HG03025 (cell line): ENCODE data around the gene CASP5.
"Not testable (repeated sequence)": the region's sequence is repeated elsewhere in the genome, so short reads cannot be mapped to it uniquely, and the experiment has no call there.

Source experiments
- ATAC-seq: cut with Tn5 transposase; IDR thresholded peaks from one replicate; pipeline ENCODE4 v1.9.1; 2021; ENCODE audit warnings: mild to moderate bottlenecking, moderate library complexity; ENCODE audit not compliant: unreplicated experiment, low FRiP score

Gene CASP5

DNA sequence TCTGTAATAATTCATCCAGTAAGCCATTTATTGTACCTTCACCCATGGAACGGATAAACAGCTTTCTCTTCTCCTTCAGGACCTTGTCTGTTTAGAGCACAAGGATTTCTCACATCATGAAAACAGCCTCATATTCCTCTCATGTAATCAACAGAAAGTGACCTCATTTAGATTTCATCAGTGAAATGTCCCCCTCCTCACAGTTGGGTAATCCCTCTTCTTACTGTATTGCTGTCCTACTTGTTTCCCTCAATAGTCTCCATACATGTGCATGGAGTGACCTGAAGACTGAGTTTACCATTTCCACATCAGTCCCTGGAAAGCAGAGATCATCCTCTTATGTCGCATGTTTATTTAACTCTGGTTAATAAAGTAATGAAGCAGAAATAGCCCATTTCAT lies 11.4 kb upstream of the CASP5 start:
- not testable (repeated sequence) for ATAC-seq

DNA sequence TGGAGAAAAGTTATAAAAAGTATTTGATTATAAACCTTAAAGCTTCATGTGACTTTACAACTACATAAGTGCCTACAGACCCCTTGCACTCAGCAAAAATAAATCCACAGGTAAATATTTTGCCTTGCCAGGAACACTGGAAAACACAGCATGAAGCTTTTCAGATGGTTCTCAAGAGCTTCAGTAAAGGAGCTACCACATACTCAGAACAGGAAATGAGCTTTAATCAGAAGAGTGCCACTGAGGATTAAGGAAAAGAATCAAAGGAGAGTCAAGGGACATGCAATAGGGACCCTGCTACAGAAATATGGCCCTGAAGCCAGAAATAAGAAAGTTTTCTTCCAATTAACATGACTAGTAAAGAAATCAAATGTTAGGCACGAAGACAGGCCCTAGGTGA lies 10.8 kb upstream of the CASP5 start:
- no peak for ATAC-seq

DNA sequence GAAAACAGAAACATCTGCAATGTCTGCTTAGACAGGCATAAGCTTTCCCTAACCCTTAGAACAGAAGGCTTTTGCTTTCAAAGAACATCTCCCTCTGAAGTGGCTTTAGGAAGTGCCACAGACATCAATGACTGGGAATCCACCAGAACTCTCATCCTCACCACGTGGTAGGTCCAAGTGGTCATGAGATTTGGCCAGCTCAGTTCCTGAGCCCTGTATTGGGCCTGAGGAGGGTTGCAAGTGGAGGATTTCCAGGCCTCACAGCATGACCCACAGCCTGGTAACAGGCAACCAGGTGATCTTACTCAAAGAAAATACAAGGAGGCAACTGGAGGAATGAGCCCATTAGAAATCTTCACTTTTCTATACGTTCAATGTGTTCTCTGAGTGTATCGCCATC lies 10.4 kb upstream of the CASP5 start:
- no peak for ATAC-seq

DNA sequence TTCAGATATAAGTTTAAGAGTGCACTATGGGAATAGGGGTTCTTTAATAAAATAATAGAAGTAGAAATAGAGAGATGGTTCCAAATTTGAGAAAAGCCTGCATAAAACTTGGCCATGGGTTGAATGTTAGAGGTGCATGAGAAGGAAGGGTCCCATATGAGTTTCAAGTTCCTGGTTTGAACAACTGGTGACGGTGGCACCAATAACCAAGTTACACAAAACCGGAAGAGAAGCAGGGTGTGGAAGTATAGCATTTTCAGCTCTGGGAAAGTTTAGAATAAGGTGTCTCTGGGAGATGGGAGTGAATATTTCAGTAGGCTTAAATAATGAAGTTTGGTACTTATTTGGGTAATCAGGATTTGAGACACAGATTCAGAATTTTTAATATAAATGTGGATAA lies 9.5 kb upstream of the CASP5 start:
- no peak for ATAC-seq

DNA sequence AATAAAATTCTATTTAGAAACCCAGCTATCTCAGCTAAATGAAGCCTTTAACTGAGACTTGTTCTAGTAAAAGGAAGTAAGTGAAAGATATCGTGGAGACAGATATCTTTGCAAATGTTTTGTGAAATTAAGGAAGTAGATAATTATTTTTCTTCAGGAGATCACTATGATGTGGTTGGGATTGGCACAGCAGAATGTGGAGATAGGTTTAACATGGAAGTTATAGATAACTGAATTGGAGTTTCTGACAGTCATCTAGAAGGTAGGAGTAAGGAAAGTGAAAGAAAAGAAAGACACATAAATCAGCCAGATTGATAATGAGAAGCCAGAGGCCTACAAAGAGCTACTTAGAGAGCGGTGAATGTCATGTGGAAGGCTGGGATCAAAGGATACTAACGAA lies 4.7 kb upstream of the CASP5 start:
- no peak for ATAC-seq

DNA sequence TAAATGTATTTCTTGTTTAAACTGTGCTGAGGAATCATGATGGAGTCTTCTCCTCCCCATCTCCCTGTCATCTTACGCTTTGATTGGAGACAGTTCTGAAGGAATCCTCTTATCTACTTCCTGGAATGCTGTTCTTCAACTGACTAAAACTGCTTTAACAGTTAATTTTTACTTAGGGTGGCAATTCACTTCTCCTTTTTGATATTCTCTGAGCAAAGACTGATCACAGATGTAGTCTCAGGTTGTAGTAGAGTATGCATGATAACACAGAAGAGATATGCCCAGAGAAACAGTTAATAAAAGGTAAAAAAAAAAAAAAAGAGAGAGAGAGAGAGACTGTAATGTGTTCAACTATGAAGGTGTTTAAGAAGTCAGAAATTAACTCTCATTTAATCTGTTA lies 1.4 kb upstream of the CASP5 start:
- no peak for ATAC-seq

DNA sequence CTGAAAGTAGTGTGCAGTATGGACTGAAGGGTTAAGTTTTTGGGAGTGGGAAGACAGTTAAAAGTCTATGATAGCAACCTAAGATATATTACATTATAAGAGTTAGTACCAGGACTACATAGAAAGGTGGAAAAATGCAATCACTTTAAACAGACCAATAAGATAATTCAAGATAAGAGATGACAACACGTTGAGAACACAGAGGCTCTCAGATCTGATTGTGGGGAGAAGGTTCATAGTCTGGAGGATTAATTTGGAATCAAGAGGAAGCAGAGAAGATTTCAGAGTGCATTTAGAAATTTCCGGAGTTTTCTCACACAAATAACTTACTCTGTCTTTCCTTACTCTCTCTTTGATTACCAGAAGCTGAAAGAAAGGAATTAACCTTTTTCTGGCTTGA lies 441 bp downstream of the CASP5 start:
- no peak for ATAC-seq

DNA sequence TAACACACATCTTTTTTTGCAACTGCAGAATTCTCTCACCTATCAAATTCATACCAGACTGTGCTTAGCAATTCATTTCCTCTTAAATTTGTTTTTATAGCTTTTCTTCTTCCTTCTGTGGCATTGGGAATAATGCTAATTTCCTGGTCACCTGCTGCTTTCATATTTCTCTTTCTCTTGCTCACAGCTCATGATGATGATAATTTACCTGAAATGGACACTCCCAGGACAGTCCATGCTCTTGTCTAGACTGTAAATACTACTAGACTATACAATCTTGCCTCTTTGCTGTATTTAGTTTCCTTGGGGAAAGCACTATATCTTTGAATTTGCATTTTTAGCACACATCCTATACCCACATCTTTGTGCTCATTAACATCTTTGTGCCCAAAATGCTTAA lies 15.5 kb downstream of the CASP5 start:
- no peak for ATAC-seq

DNA sequence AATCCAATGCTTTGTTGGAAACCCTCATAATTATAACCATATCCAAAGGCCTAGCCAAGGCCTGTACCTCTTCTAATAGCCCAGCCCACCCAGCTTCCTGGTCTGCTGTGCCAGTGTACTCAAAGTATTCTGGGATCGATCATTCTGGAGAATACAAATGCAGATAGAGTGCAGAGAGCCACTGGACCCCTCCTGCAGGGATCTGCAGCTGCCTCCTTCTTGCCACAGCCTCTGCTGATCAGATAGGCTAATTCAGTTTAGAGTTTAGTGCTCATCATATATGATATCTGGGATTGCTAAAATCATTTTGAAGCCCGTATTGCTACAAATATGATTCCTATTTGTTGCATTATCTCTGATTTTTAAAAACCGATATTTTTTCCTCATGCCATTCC lies 17.5 kb downstream of the CASP5 start:
- ATAC-seq, result no peak

DNA sequence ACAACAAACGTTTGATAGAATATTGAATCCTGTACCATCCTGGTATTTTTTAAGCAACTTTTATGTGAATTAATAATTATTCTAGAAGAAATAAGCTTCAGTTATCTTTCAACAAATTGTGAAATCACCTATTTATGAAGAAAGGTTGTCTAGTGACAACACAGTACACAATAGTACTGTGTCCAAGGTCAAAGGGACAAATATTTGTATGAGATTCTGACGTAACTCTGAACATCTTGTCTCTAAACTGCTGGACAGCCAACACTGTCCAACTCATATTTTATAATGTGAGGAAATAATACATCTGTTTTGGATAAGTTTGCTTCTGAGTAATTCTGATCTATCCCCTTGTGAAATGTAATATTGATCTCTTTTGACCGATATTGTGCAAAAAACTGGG lies 18.9 kb downstream of the CASP5 start:
- ATAC-seq, result no peak

DNA sequence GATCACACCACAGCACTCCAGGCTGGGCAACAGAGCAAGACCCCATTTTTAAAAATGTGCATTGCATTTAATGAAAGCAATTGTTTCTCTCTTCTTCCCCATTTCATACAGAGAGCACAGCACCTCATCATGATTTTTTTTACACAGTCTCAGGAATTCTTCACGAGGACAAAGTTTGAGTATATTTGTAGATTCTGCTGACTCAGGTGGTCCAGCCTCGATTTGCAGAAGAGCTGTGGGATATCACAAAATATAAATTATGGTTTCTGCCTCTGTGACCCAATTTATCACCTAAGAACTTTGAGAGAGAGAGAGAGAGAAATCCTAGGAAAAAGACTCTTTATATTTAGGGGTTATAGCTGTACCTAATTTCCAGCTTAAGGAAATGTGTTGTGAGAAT lies 19.8 kb downstream of the CASP5 start:
- ATAC-seq, result no peak

DNA sequence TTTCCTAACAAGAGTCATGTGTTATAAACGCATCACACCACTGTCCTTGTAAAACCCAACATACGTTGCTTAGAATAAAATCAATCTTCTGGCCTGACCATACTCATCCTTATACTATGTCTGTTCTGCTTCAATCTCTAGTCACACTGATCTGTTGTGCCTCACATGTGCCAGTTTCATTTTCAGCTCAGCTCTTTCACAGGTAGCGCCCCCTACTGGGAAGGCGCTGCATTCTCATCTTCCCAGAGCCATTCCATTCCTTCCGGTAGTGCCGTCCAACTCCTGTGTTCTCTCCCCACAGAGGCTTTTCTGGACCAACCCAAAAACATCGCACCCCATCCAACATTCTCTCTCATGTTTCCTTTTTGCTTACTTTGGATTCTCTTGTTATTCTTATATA lies 22.2 kb downstream of the CASP5 start:
- ATAC-seq, result peak; percentile 93

DNA sequence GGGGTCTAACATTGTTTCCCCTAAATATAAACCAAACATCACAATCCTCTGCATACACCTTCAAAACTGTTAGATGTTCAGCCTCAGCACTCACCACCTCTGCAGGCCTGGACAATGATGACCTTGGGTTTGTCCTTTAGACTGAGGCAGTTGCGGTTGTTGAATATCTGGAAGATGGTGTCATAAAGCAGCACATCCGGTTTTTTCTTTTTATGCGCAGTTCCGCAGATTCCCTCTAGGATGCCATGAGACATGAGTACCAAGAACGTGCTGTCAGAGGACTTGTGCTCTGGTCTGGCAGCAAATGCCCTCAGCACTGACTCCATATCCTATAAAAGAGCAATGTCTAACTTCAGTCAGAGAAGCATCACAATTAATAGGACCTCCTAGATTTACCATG lies 22.8 kb downstream of the CASP5 start:
- no peak for ATAC-seq

DNA sequence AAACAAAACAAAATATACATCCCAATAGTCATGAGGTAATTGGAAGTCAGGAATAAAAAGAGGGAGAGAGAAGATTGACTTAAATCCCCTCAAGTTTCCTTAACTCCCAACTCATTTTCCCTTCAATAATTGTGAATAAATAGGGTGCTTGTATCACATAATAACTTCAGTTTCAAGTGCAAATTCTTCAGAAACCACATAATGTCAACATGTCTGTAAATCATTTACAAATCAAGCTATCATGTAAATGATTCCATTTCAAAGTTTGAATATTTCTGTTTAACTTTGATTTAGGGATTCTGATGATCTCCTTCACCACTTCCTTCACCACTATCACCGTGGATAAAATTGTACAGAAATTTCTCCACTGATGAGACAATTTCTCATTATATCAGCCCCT lies 23.2 kb downstream of the CASP5 start:
- no peak for ATAC-seq

DNA sequence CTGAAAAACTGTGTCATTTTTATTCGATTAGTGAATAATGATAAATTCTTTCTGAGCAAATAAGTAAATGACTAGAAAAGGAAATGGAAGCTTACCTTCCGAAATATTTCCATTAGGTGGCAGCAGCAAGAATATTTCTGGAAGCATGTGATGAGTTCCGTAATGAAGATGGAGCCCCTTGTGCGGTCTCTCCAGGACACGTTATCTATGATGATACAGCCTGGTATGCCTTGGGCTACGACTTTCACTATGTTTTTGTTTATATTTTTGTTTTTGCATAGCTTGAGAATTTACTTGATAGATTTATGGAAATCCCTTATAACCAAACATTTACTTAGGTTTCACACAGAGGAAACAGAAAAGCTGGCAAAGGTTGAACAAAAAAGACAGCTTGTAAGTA lies 25.7 kb downstream of the CASP5 start:
- no peak for ATAC-seq

DNA sequence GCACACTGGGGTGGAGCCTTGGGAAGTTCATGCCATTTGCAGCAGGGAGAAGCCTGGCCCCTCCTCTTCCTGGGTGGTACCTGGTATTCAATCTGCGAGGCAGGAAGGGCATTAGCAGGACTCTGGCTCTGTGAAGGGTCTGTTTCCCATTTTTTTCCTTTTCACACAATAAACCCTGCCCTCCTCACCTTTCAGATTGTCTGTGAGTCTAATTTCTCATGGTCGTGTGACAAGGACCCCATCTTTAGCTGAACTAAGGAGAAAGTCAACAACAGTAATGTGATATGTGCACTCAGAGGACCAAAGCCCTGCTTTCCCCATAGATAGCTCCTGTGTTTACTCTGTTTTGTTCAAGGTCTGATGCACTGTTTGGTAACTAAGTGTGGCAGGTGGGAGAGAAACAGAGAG lies 28.0 kb downstream of the CASP5 start:
- no peak for ATAC-seq

DNA sequence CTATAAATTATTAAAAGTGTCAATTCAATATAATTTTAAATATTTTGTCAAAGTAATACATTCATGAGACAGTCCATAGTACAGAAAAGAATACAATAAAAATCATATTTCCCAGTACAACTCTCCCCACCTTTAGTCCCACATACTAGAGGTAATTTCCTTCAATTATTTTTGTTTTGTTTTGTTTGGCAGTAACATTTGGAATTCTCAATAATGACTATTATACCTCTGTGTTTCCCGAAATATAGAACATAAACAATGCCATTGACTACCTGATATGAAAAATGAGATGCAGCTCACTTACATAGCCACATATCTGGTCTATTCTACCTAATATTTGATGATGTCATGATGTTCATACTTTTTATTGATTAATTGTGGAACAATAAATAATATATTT lies 30.2 kb downstream of the CASP5 start:
- ATAC-seq, result no peak

DNA sequence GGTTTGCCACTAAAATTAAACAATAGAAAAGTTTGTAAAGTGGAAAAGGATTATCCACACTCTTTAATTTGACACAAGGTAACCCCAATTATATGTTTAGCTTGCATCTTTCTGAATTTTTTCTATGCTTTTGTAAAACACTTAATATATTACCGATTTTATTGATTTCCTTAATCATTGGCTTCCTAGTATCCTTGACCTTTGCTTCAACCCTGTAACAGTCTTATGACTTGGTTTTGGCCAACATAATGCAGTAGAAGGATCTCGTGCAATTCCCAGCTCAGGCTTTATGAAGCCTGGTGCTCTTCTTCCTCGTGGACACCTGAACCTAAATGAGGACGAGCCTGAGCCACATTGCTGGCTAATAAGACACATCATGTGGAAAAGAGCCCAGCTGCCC lies 31.0 kb downstream of the CASP5 start:
- no peak for ATAC-seq

DNA sequence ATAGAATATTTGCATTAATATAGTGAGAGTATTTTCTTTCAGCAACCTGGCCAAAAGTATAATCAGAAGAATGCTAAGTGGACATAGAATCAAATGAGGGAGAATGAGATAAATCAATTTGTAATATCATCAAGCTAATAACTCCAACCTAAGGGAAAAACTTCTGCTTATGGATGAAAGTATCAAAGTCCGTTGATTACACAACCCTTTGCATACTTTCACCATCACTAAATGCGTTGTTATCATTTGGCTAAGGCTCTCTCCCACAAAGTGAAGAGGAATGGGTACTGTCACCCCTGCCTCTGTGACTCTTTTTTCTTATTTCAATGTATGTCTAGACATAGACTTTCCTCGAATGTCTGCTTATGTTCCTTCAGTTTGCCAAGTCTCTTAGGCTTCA lies 38.2 kb downstream of the CASP5 start:
- no peak for ATAC-seq

DNA sequence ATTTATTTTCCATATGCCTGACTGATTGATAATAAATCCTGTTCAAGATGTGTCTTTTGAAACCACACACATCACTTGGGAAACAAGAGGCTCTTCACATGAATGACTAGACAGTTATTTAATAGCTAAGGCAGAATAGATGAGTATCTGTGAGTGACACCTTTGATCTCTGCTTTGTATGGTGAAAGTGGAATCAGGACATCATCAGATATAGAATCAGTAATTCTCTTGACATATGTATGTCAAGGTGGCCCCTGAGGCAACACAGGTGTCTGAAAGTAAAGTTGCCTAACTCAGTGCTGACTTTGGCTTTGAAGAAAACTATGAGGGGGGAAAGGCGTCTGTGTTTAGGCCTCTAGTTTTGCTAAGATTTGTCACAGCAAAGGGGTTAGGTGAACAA lies 43.1 kb downstream of the CASP5 start:
- no peak for ATAC-seq

DNA sequence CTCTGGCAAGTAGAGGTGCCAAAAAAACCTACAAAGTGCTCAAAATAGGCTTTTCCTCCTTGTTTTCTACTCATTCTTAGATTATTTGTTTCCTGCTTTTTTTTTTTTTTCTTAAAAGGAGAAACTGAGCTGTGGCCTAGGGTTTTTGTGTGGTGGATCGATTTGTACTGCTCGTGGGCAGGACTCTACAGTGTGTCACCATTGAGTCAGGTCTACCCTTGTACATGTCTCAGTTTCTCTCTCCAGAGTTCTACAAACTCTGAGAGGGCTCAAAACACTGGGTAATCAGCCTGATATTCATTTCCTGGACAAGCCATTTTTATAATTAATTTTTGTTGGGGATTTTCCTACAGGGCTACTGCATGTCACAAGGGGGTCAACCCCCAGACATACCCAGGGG lies 49.4 kb downstream of the CASP5 start:
- ATAC-seq, result no peak

DNA sequence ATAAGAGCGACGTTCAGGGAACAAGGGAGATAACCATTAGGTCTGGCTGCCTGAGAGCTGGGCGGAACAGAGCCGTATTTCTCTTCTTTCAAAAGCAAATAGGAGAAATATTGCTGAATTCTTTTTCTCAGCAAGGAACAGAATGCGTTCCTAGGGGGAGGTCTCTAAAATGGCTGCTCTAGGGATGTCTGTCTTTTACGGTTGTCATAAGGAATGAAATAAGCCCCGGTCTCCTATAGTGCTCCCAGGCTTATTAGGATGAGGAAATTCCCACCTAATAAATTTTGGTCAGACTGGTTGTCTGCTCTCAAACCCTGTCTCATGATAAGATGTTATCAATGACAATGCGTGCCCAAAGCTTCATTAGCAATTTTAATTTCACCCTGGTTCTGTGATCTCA lies 50.0 kb downstream of the CASP5 start:
- not testable (repeated sequence) for ATAC-seq

DNA sequence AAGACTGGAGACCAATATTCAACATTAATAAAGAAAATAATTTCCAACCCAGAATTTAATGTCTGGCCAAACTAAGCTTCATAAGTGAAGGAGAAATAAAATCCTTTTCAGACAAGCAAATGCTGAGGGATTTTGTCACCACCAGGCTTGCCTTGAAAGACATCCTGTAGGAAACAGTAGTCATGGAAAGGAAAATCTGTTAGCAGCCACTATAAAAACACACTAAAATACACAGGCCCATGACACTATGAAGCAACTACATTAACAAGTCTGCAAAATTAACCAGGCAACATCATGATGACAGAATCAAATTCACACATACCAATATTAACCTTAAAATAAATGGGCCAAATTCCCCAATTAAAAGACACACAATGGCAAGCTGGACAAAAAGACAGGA lies 52.2 kb downstream of the CASP5 start:
- ATAC-seq, result no peak
